GM10248 (cell line): Measurements from ENCODE around the gene SYNJ2.

Source experiments
- CTCF ChIA-PET: fragments of 300-600 bp; sonication (Branson Sonifier 250); formaldehyde crosslinking; extraction: SDS; loops from one replicate; lab custom pipeline; 2021; ENCODE audit warnings: antibody characterized with exemption; lab: Yijun Ruan, JAX
- POLR2A ChIA-PET: fragments of 350-650 bp; sonication (Branson Sonifier 250); formaldehyde crosslinking; extraction: SDS; loops from one replicate; lab custom pipeline; 2020; ENCODE audit warnings: antibody characterized with exemption; lab: Yijun Ruan, JAX
- DNase-seq: peaks from one replicate; pipeline ENCODE4 v3.0.0; 2012; ENCODE audit errors: extremely low spot score
- TF ChIP-seq, protein P1 (sequence below): IDR thresholded peaks from 2 replicates; pipeline ENCODE4 v1.5.1; 2012; ENCODE audit warnings: mild to moderate bottlenecking, low read depth; ENCODE audit errors: extremely low read depth, missing control alignments, control extremely low read depth

Gene SYNJ2

GRCh38 chr6:158024566-158025297 lies 43.1 kb downstream of the SYNJ2 start:
- CTCF ChIA-PET, result interaction anchor here (2.3 to 2.9 kb wide), 2 partner anchors 22 to 25 kb away, joined by 10 to 26 read pairs; no protein-coding TSS in a partner anchor
- POLR2A ChIA-PET, result no interaction called here
- DNase-seq, result no peak
- TF ChIP-seq, protein P1, sequence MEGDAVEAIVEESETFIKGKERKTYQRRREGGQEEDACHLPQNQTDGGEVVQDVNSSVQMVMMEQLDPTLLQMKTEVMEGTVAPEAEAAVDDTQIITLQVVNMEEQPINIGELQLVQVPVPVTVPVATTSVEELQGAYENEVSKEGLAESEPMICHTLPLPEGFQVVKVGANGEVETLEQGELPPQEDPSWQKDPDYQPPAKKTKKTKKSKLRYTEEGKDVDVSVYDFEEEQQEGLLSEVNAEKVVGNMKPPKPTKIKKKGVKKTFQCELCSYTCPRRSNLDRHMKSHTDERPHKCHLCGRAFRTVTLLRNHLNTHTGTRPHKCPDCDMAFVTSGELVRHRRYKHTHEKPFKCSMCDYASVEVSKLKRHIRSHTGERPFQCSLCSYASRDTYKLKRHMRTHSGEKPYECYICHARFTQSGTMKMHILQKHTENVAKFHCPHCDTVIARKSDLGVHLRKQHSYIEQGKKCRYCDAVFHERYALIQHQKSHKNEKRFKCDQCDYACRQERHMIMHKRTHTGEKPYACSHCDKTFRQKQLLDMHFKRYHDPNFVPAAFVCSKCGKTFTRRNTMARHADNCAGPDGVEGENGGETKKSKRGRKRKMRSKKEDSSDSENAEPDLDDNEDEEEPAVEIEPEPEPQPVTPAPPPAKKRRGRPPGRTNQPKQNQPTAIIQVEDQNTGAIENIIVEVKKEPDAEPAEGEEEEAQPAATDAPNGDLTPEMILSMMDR, result no peak

DNA sequence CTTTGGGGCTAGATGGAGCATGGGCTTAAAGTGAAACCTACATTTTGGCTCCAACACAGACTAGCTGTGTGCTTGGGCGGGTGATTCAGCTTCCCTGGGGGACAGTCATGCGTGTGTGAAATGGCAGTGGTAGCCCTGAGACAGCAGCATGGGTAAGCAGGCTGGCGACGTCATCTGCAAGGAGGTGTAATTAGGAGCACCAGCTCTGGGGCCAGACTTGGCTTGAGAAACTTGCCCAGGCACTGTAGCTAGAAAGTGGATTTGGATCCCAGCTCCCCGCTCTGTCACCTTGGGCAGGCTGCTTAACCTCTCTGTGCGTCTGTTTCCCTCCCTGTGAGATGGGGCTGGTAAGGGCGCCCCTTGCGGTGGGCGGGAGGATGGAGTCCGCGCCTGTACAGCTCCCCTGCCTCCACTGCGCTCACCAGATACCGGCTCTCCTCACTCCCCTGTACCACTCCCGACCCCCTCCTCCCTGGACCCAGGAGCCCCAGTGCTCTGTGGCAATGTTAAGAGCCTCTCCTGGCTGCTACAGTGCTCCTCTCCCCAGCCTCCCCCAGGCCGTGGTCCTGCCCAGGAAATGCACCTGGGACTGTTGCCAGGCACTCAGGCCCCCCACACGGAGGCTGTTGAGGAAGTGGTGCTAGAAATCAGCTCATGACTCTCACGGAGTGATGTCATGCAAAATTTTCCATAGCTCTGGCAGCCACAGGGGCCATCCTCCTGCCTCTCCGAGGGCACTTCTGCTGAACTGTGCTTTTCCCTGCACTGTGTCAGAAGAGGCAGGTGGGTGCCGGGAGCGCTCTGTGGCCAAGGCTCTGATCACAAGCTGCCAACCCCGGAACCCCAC lies 44.6 kb downstream of the SYNJ2 start:
- POLR2A ChIA-PET, result no interaction called here
- peak; percentile 80 for DNase-seq
- TF ChIP-seq, protein P1, result peak; percentile 65
- CTCF ChIA-PET, result interaction anchor here (0.7 to 4.1 kb wide), 31 partner anchors 10 to 947 kb away, joined by 3 to 48 read pairs (median 5); no protein-coding TSS in a partner anchor

- POLR2A ChIA-PET, result no interaction called here
- CTCF ChIA-PET, result interaction anchor here (0.7 to 4.1 kb wide), 27 partner anchors 9 to 946 kb away, joined by 3 to 48 read pairs (median 5); no protein-coding TSS in a partner anchor
- TF ChIP-seq, protein P1, result no peak
- DNase-seq, result no peak
Observed at GRCh38 chr6:158026901-158027589, 45.4 kb downstream of the SYNJ2 start.

DNA sequence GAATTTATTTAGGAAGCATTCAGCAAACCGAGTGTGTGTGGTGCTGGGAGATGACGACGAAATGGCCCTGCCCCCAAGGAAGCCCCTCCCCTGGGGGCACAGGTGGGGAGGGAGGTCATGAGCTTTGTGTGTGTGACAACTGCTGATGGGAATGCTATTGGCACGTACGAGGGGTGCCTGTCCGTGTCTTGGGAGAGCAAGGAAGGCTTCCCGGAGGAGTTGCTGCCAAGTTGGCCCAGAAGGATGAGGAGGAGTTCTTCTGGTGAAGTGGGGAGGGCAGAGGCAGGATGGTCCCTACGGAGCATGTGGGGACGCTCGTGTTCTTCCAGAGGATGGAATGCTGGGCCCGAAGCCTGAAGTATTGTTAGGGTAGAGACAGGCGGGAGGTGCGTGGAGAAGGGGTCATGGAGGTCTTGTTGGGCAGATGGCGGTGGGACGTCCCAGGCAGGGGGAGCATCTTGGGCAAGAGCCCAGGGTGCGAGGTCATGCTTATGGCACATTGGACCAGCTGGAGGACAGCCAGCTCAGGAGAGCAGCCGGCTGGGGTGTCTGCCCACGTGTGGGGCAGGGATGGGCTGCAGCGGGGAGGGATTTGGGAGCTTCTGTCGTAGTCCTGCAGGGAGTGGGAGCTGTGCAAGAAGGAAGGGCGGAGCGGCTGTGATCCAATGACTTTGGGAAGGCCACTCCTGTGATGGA lies 46.1 kb downstream of the SYNJ2 start:
- ChIA-PET CTCF (interaction anchor here (1.0 to 4.1 kb wide), 5 partner anchors 12 to 44 kb away, joined by 5 to 37 read pairs (median 26); no protein-coding TSS in a partner anchor), POLR2A (no interaction called here)
- no peak for DNase-seq
- TF ChIP-seq, protein P1, result no peak

DNA sequence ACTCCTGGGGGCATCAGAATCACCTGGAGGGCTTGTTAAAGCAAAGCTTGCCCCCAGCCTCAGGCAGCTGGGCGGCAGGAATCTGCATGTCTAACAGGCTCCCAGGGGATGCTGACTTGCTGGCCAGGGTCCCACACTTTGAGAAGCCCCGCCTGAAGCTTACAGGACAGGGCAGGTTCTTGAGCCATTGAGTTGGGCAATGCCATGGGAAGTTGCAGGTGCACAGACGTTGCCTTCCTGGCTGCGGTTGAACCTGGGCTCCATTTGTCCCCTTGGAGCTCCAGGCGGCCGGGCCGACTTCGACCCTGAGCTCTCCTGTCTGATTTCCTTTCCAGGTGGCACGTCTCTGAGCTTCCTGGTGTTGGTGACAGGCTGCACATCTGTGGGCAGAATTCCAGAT lies 46.8 kb downstream of the SYNJ2 start:
- TF ChIP-seq, protein P1, result no peak
- ChIA-PET POLR2A (interaction anchor here (0.7 kb wide), 1 partner anchor 13 kb away, joined by 3 read pairs; no protein-coding TSS in a partner anchor), CTCF (interaction anchor here (1.0 to 4.1 kb wide), 4 partner anchors 12 to 45 kb away, joined by 4 to 37 read pairs (median 6); no protein-coding TSS in a partner anchor)
- no peak for DNase-seq
